ENCODE results near the gene PLN.

DNA sequence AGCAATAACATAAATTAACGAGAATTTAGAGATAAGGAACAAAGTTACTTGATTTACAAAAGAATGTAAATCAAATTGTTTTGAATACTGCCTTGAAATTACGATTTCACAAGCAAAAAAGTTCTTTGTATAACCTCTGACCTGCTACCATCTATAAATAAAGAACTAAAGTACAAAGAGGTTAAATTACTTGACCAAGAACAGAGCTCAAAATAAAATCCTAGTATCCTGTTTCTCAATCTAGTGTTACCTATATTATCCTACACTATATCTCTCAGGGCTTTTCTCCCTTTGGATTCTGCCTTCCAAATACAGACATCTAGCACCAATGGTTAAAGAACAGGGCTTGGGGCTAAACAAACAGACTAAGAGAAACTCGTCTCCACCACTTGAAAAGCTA lies 43.8 kb downstream of the PLN start:
- TF ChIP-seq, protein P1, sequence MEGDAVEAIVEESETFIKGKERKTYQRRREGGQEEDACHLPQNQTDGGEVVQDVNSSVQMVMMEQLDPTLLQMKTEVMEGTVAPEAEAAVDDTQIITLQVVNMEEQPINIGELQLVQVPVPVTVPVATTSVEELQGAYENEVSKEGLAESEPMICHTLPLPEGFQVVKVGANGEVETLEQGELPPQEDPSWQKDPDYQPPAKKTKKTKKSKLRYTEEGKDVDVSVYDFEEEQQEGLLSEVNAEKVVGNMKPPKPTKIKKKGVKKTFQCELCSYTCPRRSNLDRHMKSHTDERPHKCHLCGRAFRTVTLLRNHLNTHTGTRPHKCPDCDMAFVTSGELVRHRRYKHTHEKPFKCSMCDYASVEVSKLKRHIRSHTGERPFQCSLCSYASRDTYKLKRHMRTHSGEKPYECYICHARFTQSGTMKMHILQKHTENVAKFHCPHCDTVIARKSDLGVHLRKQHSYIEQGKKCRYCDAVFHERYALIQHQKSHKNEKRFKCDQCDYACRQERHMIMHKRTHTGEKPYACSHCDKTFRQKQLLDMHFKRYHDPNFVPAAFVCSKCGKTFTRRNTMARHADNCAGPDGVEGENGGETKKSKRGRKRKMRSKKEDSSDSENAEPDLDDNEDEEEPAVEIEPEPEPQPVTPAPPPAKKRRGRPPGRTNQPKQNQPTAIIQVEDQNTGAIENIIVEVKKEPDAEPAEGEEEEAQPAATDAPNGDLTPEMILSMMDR (IDR thresholded peaks at IDR 0.05 in 2 of 3, conservative IDR thresholded peaks at IDR 0.05 in 1 of 3; ENCODE audit: control insufficient read depth in 2 of 3, extremely low read depth in 1 of 3, insufficient read depth in 1 of 3, low read depth in 3 of 3, low read length in 3 of 3) = no peak
- no peak for TF ChIP-seq MTA2 (IDR thresholded peaks at IDR 0.05; ENCODE audit: low read depth)
- TF ChIP-seq CHD2 (IDR thresholded peaks at IDR 0.05; ENCODE audit: borderline replicate concordance, low read depth, low read length) = no peak
- no peak for TF ChIP-seq JUND (IDR thresholded peaks at IDR 0.05; ENCODE audit: low read depth, low read length)
- TF ChIP-seq, protein P2, sequence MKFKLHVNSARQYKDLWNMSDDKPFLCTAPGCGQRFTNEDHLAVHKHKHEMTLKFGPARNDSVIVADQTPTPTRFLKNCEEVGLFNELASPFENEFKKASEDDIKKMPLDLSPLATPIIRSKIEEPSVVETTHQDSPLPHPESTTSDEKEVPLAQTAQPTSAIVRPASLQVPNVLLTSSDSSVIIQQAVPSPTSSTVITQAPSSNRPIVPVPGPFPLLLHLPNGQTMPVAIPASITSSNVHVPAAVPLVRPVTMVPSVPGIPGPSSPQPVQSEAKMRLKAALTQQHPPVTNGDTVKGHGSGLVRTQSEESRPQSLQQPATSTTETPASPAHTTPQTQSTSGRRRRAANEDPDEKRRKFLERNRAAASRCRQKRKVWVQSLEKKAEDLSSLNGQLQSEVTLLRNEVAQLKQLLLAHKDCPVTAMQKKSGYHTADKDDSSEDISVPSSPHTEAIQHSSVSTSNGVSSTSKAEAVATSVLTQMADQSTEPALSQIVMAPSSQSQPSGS (IDR thresholded peaks at IDR 0.05; ENCODE audit: low read length) = no peak
- TF ChIP-seq CEBPB (IDR thresholded peaks at IDR 0.05; ENCODE audit: borderline replicate concordance in 1 of 2, low read depth in 2 of 2, low read length in 2 of 2) = no peak
- TF ChIP-seq, protein P3, sequence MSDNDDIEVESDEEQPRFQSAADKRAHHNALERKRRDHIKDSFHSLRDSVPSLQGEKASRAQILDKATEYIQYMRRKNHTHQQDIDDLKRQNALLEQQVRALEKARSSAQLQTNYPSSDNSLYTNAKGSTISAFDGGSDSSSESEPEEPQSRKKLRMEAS (IDR thresholded peaks at IDR 0.05; ENCODE audit: low read depth, low read length) = no peak
- TF ChIP-seq, protein P4, sequence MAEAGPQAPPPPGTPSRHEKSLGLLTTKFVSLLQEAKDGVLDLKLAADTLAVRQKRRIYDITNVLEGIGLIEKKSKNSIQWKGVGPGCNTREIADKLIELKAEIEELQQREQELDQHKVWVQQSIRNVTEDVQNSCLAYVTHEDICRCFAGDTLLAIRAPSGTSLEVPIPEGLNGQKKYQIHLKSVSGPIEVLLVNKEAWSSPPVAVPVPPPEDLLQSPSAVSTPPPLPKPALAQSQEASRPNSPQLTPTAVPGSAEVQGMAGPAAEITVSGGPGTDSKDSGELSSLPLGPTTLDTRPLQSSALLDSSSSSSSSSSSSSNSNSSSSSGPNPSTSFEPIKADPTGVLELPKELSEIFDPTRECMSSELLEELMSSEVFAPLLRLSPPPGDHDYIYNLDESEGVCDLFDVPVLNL (IDR thresholded peaks at IDR 0.05; ENCODE audit: low read depth, low read length) = no peak
- TF ChIP-seq FOXM1 (IDR thresholded peaks at IDR 0.05; ENCODE audit: low read depth, low read length) = no peak
- TF ChIP-seq POLR2AphosphoS5 (IDR thresholded peaks at IDR 0.05; ENCODE audit: low read length) = no peak
- no peak for TF ChIP-seq NR2F1 (conservative IDR thresholded peaks at IDR 0.05)
- TF ChIP-seq, protein P5, sequence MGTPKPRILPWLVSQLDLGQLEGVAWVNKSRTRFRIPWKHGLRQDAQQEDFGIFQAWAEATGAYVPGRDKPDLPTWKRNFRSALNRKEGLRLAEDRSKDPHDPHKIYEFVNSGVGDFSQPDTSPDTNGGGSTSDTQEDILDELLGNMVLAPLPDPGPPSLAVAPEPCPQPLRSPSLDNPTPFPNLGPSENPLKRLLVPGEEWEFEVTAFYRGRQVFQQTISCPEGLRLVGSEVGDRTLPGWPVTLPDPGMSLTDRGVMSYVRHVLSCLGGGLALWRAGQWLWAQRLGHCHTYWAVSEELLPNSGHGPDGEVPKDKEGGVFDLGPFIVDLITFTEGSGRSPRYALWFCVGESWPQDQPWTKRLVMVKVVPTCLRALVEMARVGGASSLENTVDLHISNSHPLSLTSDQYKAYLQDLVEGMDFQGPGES (IDR thresholded peaks at IDR 0.05) = no peak
- TF ChIP-seq, protein P6, sequence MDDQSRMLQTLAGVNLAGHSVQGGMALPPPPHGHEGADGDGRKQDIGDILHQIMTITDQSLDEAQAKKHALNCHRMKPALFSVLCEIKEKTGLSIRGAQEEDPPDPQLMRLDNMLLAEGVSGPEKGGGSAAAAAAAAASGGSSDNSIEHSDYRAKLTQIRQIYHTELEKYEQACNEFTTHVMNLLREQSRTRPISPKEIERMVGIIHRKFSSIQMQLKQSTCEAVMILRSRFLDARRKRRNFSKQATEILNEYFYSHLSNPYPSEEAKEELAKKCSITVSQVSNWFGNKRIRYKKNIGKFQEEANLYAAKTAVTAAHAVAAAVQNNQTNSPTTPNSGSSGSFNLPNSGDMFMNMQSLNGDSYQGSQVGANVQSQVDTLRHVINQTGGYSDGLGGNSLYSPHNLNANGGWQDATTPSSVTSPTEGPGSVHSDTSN (IDR thresholded peaks at IDR 0.05; ENCODE audit: insufficient replicate concordance, low read depth, low read length) = no peak

Measured in GM12878 (cell line).